Type B pancreatic cell (in vitro differentiated cells): Measurements from ENCODE around the gene NCCRP1. TPM values are rescaled to one million over a fixed set of nuclear protein-coding genes. Genes with fewer than 3 reads are reported as not detected.

Source experiments
- DNase-seq: peaks from one replicate; pipeline ENCODE4 v3.0.0; 2021; ENCODE audit warnings: mixed read lengths; ENCODE audit not compliant: unreplicated experiment; ENCODE audit errors: extremely low spot score
- H3K27ac Mint-ChIP-seq: 2 replicates; pipeline ENCODE4 v1.8.0; 2021; ENCODE audit warnings: mild to moderate bottlenecking, mixed read lengths
- H3K27me3 Mint-ChIP-seq: 2 replicates; pipeline ENCODE4 v1.8.0; 2021; ENCODE audit warnings: mixed read lengths
- H3K36me3 Mint-ChIP-seq: 2 replicates; pipeline ENCODE4 v1.8.0; 2021; ENCODE audit warnings: mixed read lengths
- H3K4me1 Mint-ChIP-seq: one replicate; pipeline ENCODE4 v1.8.0; 2021; ENCODE audit warnings: mixed read lengths; ENCODE audit not compliant: unreplicated experiment
- H3K4me3 Mint-ChIP-seq: 2 replicates; pipeline ENCODE4 v1.8.0; 2021; ENCODE audit warnings: mild to moderate bottlenecking, mixed read lengths
- H3K9me3 Mint-ChIP-seq: 2 replicates; pipeline ENCODE4 v1.8.0; 2021; ENCODE audit warnings: mixed read lengths
- total RNA-seq: library from RNA; stranded (reverse); gene quantifications from 2 replicates; pipeline ENCODE4 v1.2.1, GENCODE V29; 2021; ENCODE audit warnings: low replicate concordance
- TF ChIP-seq, protein P1 (sequence below): fragments of 200-600 bp; sonication (generic); conservative IDR thresholded peaks from 2 replicates; pipeline ENCODE4 v1.5.0; 2021; ENCODE audit warnings: antibody characterized with exemption, mild to moderate bottlenecking

The NCCRP1 gene
- total RNA-seq, 1 donor from 2014 or later = 19.0 TPM

DNA sequence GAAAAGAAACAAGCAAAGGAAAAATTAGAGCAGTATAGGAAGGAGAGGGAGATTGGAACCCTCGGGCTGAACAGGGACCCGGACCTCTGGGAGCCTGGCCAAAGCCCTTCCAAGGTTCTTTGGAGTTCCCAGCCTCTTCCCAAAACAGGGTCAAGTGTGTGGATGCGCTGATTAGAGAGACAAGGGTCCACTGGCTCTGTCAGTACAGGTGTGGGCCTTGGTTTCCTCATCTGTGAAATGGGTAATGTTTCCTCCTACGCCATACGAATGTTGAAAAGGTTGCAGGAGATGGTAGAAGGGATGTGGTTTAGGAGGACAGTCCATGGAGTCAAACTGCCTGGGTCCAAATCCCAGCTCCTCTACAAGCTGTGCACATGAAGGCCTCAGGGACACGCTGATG is 9.4 kb downstream of the NCCRP1 start:
- H3K27ac Mint-ChIP-seq = no peak overlapping the region
- no peaks in the 10 kb centered on the region for H3K36me3 Mint-ChIP-seq
- H3K4me1 Mint-ChIP-seq = no peaks in the 10 kb centered on the region
- TF ChIP-seq, protein P1, sequence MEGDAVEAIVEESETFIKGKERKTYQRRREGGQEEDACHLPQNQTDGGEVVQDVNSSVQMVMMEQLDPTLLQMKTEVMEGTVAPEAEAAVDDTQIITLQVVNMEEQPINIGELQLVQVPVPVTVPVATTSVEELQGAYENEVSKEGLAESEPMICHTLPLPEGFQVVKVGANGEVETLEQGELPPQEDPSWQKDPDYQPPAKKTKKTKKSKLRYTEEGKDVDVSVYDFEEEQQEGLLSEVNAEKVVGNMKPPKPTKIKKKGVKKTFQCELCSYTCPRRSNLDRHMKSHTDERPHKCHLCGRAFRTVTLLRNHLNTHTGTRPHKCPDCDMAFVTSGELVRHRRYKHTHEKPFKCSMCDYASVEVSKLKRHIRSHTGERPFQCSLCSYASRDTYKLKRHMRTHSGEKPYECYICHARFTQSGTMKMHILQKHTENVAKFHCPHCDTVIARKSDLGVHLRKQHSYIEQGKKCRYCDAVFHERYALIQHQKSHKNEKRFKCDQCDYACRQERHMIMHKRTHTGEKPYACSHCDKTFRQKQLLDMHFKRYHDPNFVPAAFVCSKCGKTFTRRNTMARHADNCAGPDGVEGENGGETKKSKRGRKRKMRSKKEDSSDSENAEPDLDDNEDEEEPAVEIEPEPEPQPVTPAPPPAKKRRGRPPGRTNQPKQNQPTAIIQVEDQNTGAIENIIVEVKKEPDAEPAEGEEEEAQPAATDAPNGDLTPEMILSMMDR = no peak
- no peak overlapping the region for H3K4me3 Mint-ChIP-seq
- H3K9me3 Mint-ChIP-seq = no peaks in the 10 kb centered on the region
- no peak for DNase-seq
- H3K27me3 Mint-ChIP-seq = peaks cover 31% of the 10 kb centered on the region

DNA sequence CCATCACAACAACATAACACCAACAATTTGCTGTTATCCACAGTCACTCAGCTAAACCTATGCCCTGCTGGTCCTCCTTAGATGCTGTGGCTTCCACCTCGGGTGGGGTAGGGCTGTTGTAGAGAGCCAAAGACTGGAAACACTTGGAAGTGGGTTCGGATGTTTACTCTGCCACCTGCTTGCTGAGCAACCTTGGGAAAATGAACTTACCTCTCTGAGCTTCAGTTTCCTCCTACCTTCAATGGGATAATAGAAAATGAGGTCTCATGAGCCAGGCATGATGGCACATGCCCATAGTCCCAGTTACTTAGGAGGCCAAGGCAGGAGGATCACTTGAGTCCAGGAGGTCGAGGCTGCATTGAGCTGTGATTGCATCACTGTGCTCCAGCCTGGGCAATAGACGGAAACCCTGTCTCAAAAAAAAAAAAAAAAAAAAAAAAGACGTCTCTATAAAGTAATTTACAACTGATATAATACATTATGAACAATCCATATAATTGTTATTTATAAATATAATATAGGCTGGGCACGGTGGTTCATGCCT is 10.6 kb downstream of the NCCRP1 start:
- Mint-ChIP-seq H3K4me3 (no peak overlapping the region), H3K36me3 (no peaks in the 10 kb centered on the region), H3K27ac (no peak overlapping the region), H3K4me1 (no peaks in the 10 kb centered on the region), H3K9me3 (no peaks in the 10 kb centered on the region), H3K27me3 (peaks cover 25% of the 10 kb centered on the region)
- DNase-seq = no peak
- TF ChIP-seq, protein P1 = no peak

DNA sequence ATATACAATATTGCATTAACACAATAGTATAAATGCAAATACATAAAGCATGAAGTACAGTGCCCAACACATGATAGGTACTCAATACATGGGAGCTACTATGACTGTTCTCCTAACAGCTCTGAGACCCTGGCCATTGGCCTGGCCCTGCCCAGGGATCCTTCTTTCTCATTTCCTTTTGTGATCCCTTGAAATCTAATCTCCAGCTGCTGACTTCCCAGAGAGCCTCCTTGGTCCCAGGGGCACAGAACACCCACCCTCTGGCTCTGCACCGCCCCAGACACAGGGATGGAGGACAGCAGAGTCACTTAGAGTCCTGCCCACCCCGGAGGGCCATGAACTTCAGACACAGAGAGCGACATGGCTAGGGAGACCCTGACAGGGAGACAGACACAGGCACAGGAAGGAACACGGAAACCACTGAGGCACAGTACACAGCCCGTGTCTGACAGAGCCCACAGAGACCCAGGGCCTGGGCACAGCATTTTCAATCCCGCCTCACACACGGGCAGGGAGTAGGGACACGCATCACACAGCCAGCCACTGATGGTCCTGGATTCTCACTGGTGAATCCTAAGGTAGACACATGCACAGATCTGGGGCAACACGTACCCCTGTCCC is 11.5 kb downstream of the NCCRP1 start:
- H3K27ac Mint-ChIP-seq = no peak overlapping the region

DNA sequence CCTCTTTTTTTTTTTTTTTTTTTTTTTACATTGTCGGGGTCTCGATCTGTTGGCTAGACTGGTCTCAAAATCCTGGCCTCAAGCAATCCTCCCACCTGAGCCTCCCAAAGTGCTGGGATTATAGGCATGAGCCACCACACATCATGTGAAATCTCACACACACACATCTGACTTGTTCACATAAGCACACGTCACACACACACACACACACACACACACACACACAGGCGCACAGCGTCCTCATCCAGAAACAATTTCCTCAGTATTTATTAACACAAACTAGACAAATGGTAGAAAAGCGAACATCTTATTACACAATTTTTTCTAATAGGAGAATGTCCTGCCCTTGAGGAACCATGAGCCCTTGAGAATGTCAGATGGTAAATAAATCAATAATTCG is 12.4 kb downstream of the NCCRP1 start:
- no peak for DNase-seq
- Mint-ChIP-seq H3K36me3 (no peaks in the 10 kb centered on the region), H3K4me3 (no peak overlapping the region), H3K27ac (no peak overlapping the region), H3K9me3 (no peaks in the 10 kb centered on the region), H3K4me1 (no peaks in the 10 kb centered on the region), H3K27me3 (peaks cover 20% of the 10 kb centered on the region)
- TF ChIP-seq, protein P1 = no peak

More for the DNA sequence above, 11.5 kb downstream of the NCCRP1 start:
- no peaks in the 10 kb centered on the region for H3K4me1 Mint-ChIP-seq
- peaks cover 22% of the 10 kb centered on the region for H3K27me3 Mint-ChIP-seq
- TF ChIP-seq, protein P1 = no peak
- DNase-seq = no peak
- no peaks in the 10 kb centered on the region for H3K36me3 Mint-ChIP-seq
- H3K4me3 Mint-ChIP-seq = no peak overlapping the region
- no peaks in the 10 kb centered on the region for H3K9me3 Mint-ChIP-seq

DNA sequence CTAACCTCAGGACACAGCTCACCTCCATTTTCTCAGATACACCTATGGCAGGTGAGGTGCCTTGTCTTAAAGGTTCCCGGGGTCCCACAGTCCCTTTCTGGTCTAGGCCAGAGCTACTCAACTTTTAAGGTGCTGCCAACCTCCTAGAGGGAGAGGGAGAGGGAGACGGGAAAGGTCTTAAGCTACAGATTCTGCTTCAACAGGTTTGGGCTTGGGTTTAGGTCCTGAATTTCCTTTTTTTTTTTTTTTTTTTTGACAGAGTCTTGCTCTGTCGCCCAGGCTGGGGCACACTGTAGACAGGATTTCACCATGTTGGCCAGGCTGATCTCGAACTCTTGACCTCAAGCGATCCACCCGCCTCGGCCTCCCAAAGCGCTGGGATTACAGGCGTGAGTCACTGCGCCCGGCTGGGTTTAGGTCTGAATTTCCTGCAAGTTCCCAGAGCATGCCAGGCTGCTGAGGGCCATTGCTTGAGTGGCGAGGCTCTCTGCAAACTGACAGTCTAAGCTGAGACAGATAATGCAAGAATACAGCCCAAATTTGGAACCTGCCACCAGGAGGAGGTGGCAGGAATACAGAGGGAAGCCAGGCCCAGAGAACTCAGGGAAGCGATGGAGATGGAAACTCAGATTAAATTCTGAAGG is 15.1 kb downstream of the NCCRP1 start:
- H3K27me3 Mint-ChIP-seq = peaks cover 21% of the 10 kb centered on the region
- TF ChIP-seq, protein P1 = no peak
- H3K36me3 Mint-ChIP-seq = no peaks in the 10 kb centered on the region
- peaks cover under 1% of the 10 kb centered on the region for H3K9me3 Mint-ChIP-seq
- no peak overlapping the region for H3K27ac Mint-ChIP-seq
- H3K4me1 Mint-ChIP-seq = no peaks in the 10 kb centered on the region
- no peak for DNase-seq
- no peak overlapping the region for H3K4me3 Mint-ChIP-seq
